Progenitor cell of endocrine pancreas (in vitro differentiated cells): ENCODE measurements around the gene BRIP1. TPM values are rescaled to one million over a fixed set of nuclear protein-coding genes. Genes with fewer than 3 reads are reported as not detected.

Source experiments
- DNase-seq: peaks from one replicate; pipeline ENCODE4 v3.0.0; 2021; ENCODE audit warnings: low spot score; ENCODE audit not compliant: unreplicated experiment
- H3K27ac Mint-ChIP-seq: 2 replicates; pipeline ENCODE4 v1.8.0; 2021; ENCODE audit warnings: mild to moderate bottlenecking, moderate library complexity, mixed read lengths
- H3K27me3 Mint-ChIP-seq: 2 replicates; pipeline ENCODE4 v1.8.0; 2021; ENCODE audit warnings: mixed read lengths
- H3K36me3 Mint-ChIP-seq: 2 replicates; pipeline ENCODE4 v1.8.0; 2022; ENCODE audit warnings: mixed read lengths; ENCODE audit not compliant: insufficient read depth
- H3K4me1 Mint-ChIP-seq: 2 replicates; pipeline ENCODE4 v1.8.0; 2021; ENCODE audit warnings: low read depth, mixed read lengths
- H3K4me3 Mint-ChIP-seq: 2 replicates; pipeline ENCODE4 v1.8.0; 2021; ENCODE audit warnings: low read depth, mild to moderate bottlenecking, moderate library complexity, mixed read lengths
- H3K9me3 Mint-ChIP-seq: 2 replicates; pipeline ENCODE4 v1.8.0; 2021; ENCODE audit warnings: low read depth, mixed read lengths
- CTCF ChIP-seq: fragments of 200-600 bp; sonication (generic); IDR thresholded peaks from one replicate; pipeline ENCODE4 v1.5.0; 2021; ENCODE audit warnings: antibody characterized with exemption, mild to moderate bottlenecking; ENCODE audit not compliant: unreplicated experiment
- total RNA-seq: library from RNA; stranded (reverse); gene quantifications from 2 replicates; pipeline ENCODE4 v1.2.1, GENCODE V29; 2021

Gene BRIP1
- total RNA-seq, 1 donor from 2014 or later: 13.5 TPM

GRCh38 chr17:61843435-61843834 is 19.9 kb downstream of the BRIP1 start:
- Mint-ChIP-seq H3K36me3 (peaks cover 12% of the 10 kb centered on the region), H3K4me1 (no peaks in the 10 kb centered on the region), H3K4me3 (no peak overlapping the region), H3K9me3 (no peaks in the 10 kb centered on the region), H3K27ac (no peak overlapping the region), H3K27me3 (no peaks in the 10 kb centered on the region)
- DNase-seq: no peak
- no peak for TF ChIP-seq CTCF

- H3K4me3 Mint-ChIP-seq: no peak overlapping the region
- H3K27ac Mint-ChIP-seq: no peak overlapping the region
- H3K36me3 Mint-ChIP-seq: peaks cover 12% of the 10 kb centered on the region
- H3K9me3 Mint-ChIP-seq: no peaks in the 10 kb centered on the region
- DNase-seq: no peak
- H3K4me1 Mint-ChIP-seq: no peaks in the 10 kb centered on the region
- no peak for TF ChIP-seq CTCF
- no peaks in the 10 kb centered on the region for H3K27me3 Mint-ChIP-seq
Measured at GRCh38 chr17:61842899-61843298, 20.4 kb downstream of the BRIP1 start.

GRCh38 chr17:61839300-61839786 is 24.0 kb downstream of the BRIP1 start:
- Mint-ChIP-seq H3K9me3 (no peaks in the 10 kb centered on the region), H3K27me3 (no peaks in the 10 kb centered on the region), H3K4me1 (no peaks in the 10 kb centered on the region), H3K27ac (no peak overlapping the region), H3K4me3 (no peak overlapping the region), H3K36me3 (no peaks in the 10 kb centered on the region)
- TF ChIP-seq CTCF: no peak
- DNase-seq: no peak

GRCh38 chr17:61837175-61838051 is 25.9 kb downstream of the BRIP1 start:
- no peaks in the 10 kb centered on the region for H3K4me1 Mint-ChIP-seq
- peak; percentile 88 for TF ChIP-seq CTCF
- H3K27me3 Mint-ChIP-seq: no peaks in the 10 kb centered on the region
- H3K9me3 Mint-ChIP-seq: no peaks in the 10 kb centered on the region
- no peak overlapping the region for H3K4me3 Mint-ChIP-seq
- no peaks in the 10 kb centered on the region for H3K36me3 Mint-ChIP-seq
- DNase-seq: peak; percentile 15
- no peak overlapping the region for H3K27ac Mint-ChIP-seq

GRCh38 chr17:61836266-61837174 is 26.8 kb downstream of the BRIP1 start:
- Mint-ChIP-seq H3K36me3 (no peaks in the 10 kb centered on the region), H3K9me3 (no peaks in the 10 kb centered on the region), H3K4me3 (no peak overlapping the region), H3K27me3 (no peaks in the 10 kb centered on the region), H3K4me1 (no peaks in the 10 kb centered on the region), H3K27ac (no peak overlapping the region)
- no peak for DNase-seq
- TF ChIP-seq CTCF: no peak
